ENCODE measurements around the gene GPHN.

DNA sequence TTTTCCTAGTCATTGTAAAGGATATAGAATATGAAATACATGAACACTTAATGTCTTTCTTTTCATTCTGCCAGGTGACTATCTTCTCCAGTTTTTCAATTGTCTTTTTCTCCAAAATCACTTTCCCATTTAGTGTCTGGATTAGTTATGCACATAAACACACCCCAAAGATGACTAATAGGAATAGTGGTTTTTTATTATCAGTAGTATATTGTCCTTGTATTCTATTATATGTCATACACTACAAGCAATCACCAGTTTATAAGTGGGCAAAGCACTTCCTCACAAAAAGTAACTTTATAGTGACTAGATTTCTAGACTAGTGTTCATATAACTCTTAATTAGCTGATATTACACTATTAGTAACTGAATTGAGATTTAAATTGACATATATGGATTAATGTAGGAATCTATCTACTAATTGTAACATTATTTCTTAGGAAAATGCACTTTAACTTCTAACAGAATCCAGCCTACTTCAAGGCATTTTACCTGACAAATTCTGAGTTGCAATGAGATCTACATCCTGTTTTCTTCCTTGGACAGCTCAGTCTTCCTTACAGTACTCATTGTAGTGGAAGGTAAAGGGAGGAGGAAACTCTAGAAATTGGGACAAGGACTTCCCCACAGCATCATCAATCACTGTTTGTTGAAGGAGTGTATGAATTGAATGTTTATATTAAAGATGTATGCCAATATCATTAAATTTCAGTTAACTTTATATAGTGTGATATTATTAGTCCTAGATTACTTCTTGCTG lies 495.2 kb downstream of the GPHN start:
- TF ChIP-seq, protein P1, sequence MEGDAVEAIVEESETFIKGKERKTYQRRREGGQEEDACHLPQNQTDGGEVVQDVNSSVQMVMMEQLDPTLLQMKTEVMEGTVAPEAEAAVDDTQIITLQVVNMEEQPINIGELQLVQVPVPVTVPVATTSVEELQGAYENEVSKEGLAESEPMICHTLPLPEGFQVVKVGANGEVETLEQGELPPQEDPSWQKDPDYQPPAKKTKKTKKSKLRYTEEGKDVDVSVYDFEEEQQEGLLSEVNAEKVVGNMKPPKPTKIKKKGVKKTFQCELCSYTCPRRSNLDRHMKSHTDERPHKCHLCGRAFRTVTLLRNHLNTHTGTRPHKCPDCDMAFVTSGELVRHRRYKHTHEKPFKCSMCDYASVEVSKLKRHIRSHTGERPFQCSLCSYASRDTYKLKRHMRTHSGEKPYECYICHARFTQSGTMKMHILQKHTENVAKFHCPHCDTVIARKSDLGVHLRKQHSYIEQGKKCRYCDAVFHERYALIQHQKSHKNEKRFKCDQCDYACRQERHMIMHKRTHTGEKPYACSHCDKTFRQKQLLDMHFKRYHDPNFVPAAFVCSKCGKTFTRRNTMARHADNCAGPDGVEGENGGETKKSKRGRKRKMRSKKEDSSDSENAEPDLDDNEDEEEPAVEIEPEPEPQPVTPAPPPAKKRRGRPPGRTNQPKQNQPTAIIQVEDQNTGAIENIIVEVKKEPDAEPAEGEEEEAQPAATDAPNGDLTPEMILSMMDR (IDR thresholded peaks at IDR 0.05) = no peak
- TF ChIP-seq POLR2A (IDR thresholded peaks at IDR 0.05) = no peak
